CD8-positive, alpha-beta memory T cell (primary cell): Measurements from ENCODE around the gene PDIA2. TPM values are rescaled to one million over a fixed set of nuclear protein-coding genes. Genes with fewer than 3 reads are reported as not detected.
A peak's percentile ranks its signal among the peaks of the same experiment; 100 is the strongest.

Experiments used
- CTCF ChIA-PET: fragments of 350-600 bp; sonication (Branson Sonifier 250); formaldehyde crosslinking; loops from one replicate; lab custom pipeline; 2021; ENCODE audit warnings: antibody characterized with exemption; lab: Charles Lee
- POLR2A ChIA-PET: fragments of 350-600 bp; sonication (Branson Sonifier 250); formaldehyde crosslinking; loops from one replicate; lab custom pipeline; 2021; ENCODE audit warnings: antibody characterized with exemption; lab: Charles Lee
- DNase-seq, 5 donors: peaks; one replicate each; pipeline versions ENCODE4 v3.0.0 to v3.0.0-alpha.2; 2020 to 2022; ENCODE audit warnings: mixed read lengths in 1 of 5
- H3K27ac ChIP-seq: one replicate; pipeline ENCODE4 v1.7.0; 2013; ENCODE audit warnings: low read depth, mild to moderate bottlenecking, low read length, moderate library complexity
- H3K27me3 ChIP-seq: 2 replicates; pipeline ENCODE4 v1.7.0; 2013; ENCODE audit warnings: low read length, mild to moderate bottlenecking; ENCODE audit not compliant: insufficient read depth, poor library complexity, severe bottlenecking
- H3K36me3 ChIP-seq: 2 replicates; pipeline ENCODE4 v1.7.0; 2013; ENCODE audit warnings: mild to moderate bottlenecking, low read length, moderate library complexity; ENCODE audit not compliant: insufficient read depth
- H3K4me1 ChIP-seq: 2 replicates; pipeline ENCODE4 v1.7.0; 2013; ENCODE audit warnings: mild to moderate bottlenecking, low read length, moderate library complexity; ENCODE audit not compliant: insufficient read depth
- H3K4me3 ChIP-seq: 2 replicates; pipeline ENCODE4 v1.7.0; 2013; ENCODE audit warnings: mild to moderate bottlenecking, low read length
- H3K9me3 ChIP-seq: 2 replicates; pipeline ENCODE4 v1.7.0; 2013; ENCODE audit warnings: mild to moderate bottlenecking, low read length
- H3K27ac Mint-ChIP-seq, 8 donors: one replicate each; pipeline ENCODE4 v1.8.0; 2020 to 2021; ENCODE audit warnings: mixed read lengths in 8 of 8, mild to moderate bottlenecking in 6 of 8, inconsistent platforms in 3 of 8, moderate library complexity in 3 of 8
- H3K27me3 Mint-ChIP-seq, 2 donors: one replicate each; pipeline ENCODE4 v1.8.0; 2020 to 2021; ENCODE audit warnings: mixed read lengths in 2 of 2, mild to moderate bottlenecking in 1 of 2, moderate library complexity in 1 of 2
- H3K36me3 Mint-ChIP-seq, 3 donors: one replicate each; pipeline ENCODE4 v1.8.0; 2020 to 2021; ENCODE audit warnings: mixed read lengths in 3 of 3, inconsistent platforms in 1 of 3, mild to moderate bottlenecking in 1 of 3
- H3K4me1 Mint-ChIP-seq, 3 donors: one replicate each; pipeline ENCODE4 v1.8.0; 2020 to 2021; ENCODE audit warnings: mixed read lengths in 3 of 3, inconsistent platforms in 1 of 3, mild to moderate bottlenecking in 1 of 3
- H3K4me3 Mint-ChIP-seq, 7 donors: one replicate each; pipeline ENCODE4 v1.8.0; 2020 to 2021; ENCODE audit warnings: mixed read lengths in 7 of 7, mild to moderate bottlenecking in 6 of 7, moderate library complexity in 4 of 7, inconsistent platforms in 2 of 7
- H3K9me3 Mint-ChIP-seq, 5 donors: one replicate each; pipeline ENCODE4 v1.8.0; 2020 to 2022; ENCODE audit warnings: mixed read lengths in 5 of 5, mild to moderate bottlenecking in 3 of 5, moderate library complexity in 2 of 5, inconsistent platforms in 1 of 5
- polyA plus RNA-seq: library from polyadenylated mRNA; unstranded; fragments of 300-500 nt; fragmentation: Illumina TruSeq; gene quantifications from one replicate; pipeline ENCODE4 v1.2.3, GENCODE V29; 2021
- total RNA-seq, 2 experiments: library from RNA; stranded (reverse); gene quantifications; one replicate each; pipeline ENCODE4 v1.2.3, GENCODE V29; 2021

PDIA2 gene
- not detected for total RNA-seq
- polyA plus RNA-seq: not detected

GRCh38 chr16:283033-283805 is at the start of gene PDIA2:
PDIA2 (plus strand) TSS chr16:283164; CDS start chr16:283170, 6 bp downstream.
- Histone ChIP-seq H3K4me1 (peaks cover 10% of the 10 kb centered on the region), H3K27me3 (peaks cover 10% of the 10 kb centered on the region)
- H3K27ac Mint-ChIP-seq: peak within 1 kb of the TSS in 1 of 8 donors; percentile 43

DNA sequence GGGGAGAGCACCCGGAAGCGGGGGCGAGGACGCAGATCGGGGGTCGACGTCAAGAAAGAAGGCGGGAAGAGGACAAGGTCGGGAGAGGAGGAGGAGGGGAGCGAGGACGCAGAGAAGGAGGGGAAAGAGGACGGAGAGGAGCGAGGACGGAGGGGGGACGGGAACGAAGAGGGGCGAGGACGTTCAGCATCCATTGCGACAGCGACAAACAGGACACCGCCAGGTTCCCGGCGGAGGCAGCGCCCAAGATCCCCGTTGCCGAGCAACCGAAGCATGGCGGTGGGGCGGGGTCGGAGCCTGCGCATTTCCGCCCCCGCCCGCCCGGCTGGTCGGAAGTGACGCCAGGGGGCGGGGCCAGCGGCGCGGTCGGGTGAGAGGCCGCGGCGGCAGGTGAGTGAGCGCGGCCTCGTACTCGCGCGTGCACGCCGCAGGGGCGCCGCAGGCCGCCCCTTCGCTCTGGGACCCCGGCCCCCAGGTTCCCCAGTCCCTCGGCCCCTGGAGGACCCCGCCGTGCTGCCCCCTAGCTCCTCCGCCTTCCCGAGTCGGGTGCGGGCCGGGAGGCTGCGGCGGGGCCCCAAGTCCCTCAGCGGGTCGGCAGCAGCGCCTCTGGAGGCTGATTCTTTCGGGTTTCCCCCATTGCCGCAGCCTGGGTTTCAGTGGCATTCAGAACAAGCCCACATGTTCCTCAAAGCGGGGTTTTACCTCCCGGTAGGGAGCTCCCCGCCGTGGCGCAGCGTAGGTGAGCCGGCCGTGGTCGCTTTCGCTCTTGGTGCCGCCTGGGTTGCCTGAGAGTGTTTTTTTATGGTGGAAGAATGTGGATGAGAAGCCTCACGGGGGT is 48.3 kb upstream of the PDIA2 start, which contains the start of gene FAM234A:
Gene FAM234A (plus strand): TSS at position 354 of the 838 bp plus-strand sequence. CDS start 19,593 bp downstream, outside the sequence.
- Mint-ChIP-seq H3K4me1 (peaks cover 14 to 24% (median 18%) of the 10 kb centered on the region in 3 donors), H3K4me3 (peak within 1 kb of the TSS; percentile 93 to 98 (median 96)), H3K36me3 (peaks cover 0 to 8% (median 0%) of the 10 kb centered on the region in 3 donors), H3K27me3 (no peaks in the 10 kb centered on the region), H3K9me3 (no peaks in the 10 kb centered on the region), H3K27ac (peak within 1 kb of the TSS; percentile 99 to 100 (median 99))
- ChIA-PET CTCF (interaction anchor here (0.6 to 2.2 kb wide), 10 partner anchors 19 to 167 kb away, joined by 3 to 13 read pairs (median 4); partner anchors contain the start of genes AXIN1 and DECR2), POLR2A (interaction anchor here (0.6 to 2.2 kb wide), 10 partner anchors 18 to 191 kb away, joined by 3 to 13 read pairs (median 4); partner anchors contain the start of genes AXIN1, DECR2, MRPL28 and RAB11FIP3)
- Histone ChIP-seq H3K27ac (peak within 1 kb of the TSS; percentile 94), H3K9me3 (no peaks in the 10 kb centered on the region), H3K4me1 (peaks cover 5% of the 10 kb centered on the region), H3K36me3 (no peaks in the 10 kb centered on the region), H3K4me3 (peak within 1 kb of the TSS; percentile 74), H3K27me3 (no peaks in the 10 kb centered on the region)
- peak; percentile 92 to 97 (median 95) for DNase-seq

More at GRCh38 chr16:283033-283805, at the start of gene PDIA2:
- H3K9me3 ChIP-seq: no peaks in the 10 kb centered on the region
- H3K36me3 ChIP-seq: peaks cover 5% of the 10 kb centered on the region
- H3K4me3 ChIP-seq: no peak within 1 kb of the TSS
- Mint-ChIP-seq H3K27me3 (peaks cover 7 to 10% of the 10 kb centered on the region in 2 donors), H3K9me3 (no peaks in the 10 kb centered on the region), H3K4me3 (no peak within 1 kb of the TSS), H3K4me1 (peaks cover 3 to 8% (median 7%) of the 10 kb centered on the region in 3 donors), H3K36me3 (peaks cover 0 to 16% (median 0%) of the 10 kb centered on the region in 3 donors)
- POLR2A ChIA-PET: no interaction called here
- no peak within 1 kb of the TSS for H3K27ac ChIP-seq
- CTCF ChIA-PET: interaction anchor here (0.7 kb wide), 1 partner anchor 143 kb away, joined by 3 read pairs; no protein-coding TSS in a partner anchor
- no peak for DNase-seq

DNA sequence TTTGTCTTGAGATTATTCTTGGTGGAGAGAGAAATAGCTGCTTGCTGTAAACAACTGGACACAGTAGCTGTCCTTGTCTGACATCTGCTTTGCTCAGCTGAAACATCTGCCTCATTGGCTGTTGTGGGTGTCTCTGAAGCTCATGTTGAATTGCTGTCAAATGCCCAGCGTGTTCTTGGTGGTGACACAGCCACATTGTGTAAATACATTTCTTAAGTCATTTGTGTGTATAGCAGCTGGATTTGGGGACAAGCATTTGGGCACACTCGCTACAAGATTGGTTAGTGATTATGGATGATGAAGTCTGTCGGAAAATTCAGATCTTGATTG is 43.1 kb upstream of the PDIA2 start:
- H3K27me3 Mint-ChIP-seq: no peaks in the 10 kb centered on the region
- peaks cover 5% of the 10 kb centered on the region for H3K4me1 ChIP-seq
- H3K4me3 ChIP-seq: no peak overlapping the region
- peaks cover 0 to 10% (median 0%) of the 10 kb centered on the region in 3 donors for H3K36me3 Mint-ChIP-seq
- peaks cover 16 to 27% (median 23%) of the 10 kb centered on the region in 3 donors for H3K4me1 Mint-ChIP-seq
- POLR2A ChIA-PET: no interaction called here
- H3K9me3 Mint-ChIP-seq: no peaks in the 10 kb centered on the region
- H3K4me3 Mint-ChIP-seq: peak overlapping the region in 1 of 7 donors; percentile 72
- CTCF ChIA-PET: no interaction called here
- H3K27ac Mint-ChIP-seq: peak overlapping the region in 3 of 8 donors; percentile 6 to 74 (median 65)
- no peaks in the 10 kb centered on the region for H3K9me3 ChIP-seq
- H3K27ac ChIP-seq: no peak overlapping the region
- DNase-seq: no peak
- no peaks in the 10 kb centered on the region for H3K27me3 ChIP-seq
- H3K36me3 ChIP-seq: no peaks in the 10 kb centered on the region

DNA sequence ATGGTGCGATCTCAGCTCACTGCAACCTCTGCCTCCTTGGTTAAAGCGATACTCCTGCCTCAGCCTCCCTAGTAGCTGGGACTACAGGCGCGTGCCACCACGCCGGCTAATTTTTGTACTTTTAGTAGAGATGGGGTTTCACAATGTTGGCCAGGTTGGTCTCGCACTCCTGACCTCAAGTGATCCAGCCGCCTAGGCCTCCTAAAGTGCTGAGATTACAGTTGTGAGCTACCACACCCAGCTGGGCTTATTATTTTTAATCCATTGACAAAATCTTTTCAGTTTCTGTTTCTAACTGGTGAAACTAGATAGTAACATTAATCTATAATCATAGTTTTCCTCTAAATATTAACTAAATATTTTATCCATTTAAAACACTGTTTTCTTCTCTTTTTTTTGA is 42.4 kb upstream of the PDIA2 start:
- ChIA-PET CTCF (no interaction called here), POLR2A (no interaction called here)
- H3K9me3 ChIP-seq: no peaks in the 10 kb centered on the region

GRCh38 chr16:242281-242680 is 40.7 kb upstream of the PDIA2 start:
- Mint-ChIP-seq H3K4me1 (peaks cover 9 to 18% (median 15%) of the 10 kb centered on the region in 3 donors), H3K27ac (peak overlapping the region in 1 of 8 donors; percentile 17), H3K4me3 (no peak overlapping the region), H3K9me3 (no peaks in the 10 kb centered on the region), H3K36me3 (peaks cover 0 to 5% (median 0%) of the 10 kb centered on the region in 3 donors), H3K27me3 (no peaks in the 10 kb centered on the region)
- ChIA-PET CTCF (no interaction called here), POLR2A (interaction anchor here (0.8 kb wide), 1 partner anchor 34 kb away, joined by 10 read pairs; no protein-coding TSS in a partner anchor)
- Histone ChIP-seq H3K4me3 (no peak overlapping the region), H3K36me3 (no peaks in the 10 kb centered on the region), H3K27me3 (no peaks in the 10 kb centered on the region), H3K9me3 (no peaks in the 10 kb centered on the region), H3K27ac (no peak overlapping the region), H3K4me1 (no peaks in the 10 kb centered on the region)
- DNase-seq: no peak

More for the DNA sequence above, 42.4 kb upstream of the PDIA2 start:
- peaks cover 0 to 5% (median 0%) of the 10 kb centered on the region in 3 donors for H3K36me3 Mint-ChIP-seq
- H3K4me3 ChIP-seq: no peak overlapping the region
- no peaks in the 10 kb centered on the region for H3K9me3 Mint-ChIP-seq
- no peaks in the 10 kb centered on the region for H3K27me3 Mint-ChIP-seq
- no peaks in the 10 kb centered on the region for H3K36me3 ChIP-seq
- peaks cover 12 to 21% (median 20%) of the 10 kb centered on the region in 3 donors for H3K4me1 Mint-ChIP-seq
- H3K4me1 ChIP-seq: peaks cover 3% of the 10 kb centered on the region
- no peak for DNase-seq
- no peak overlapping the region for H3K27ac ChIP-seq
- H3K27ac Mint-ChIP-seq: no peak overlapping the region
- H3K4me3 Mint-ChIP-seq: no peak overlapping the region
- H3K27me3 ChIP-seq: no peaks in the 10 kb centered on the region

DNA sequence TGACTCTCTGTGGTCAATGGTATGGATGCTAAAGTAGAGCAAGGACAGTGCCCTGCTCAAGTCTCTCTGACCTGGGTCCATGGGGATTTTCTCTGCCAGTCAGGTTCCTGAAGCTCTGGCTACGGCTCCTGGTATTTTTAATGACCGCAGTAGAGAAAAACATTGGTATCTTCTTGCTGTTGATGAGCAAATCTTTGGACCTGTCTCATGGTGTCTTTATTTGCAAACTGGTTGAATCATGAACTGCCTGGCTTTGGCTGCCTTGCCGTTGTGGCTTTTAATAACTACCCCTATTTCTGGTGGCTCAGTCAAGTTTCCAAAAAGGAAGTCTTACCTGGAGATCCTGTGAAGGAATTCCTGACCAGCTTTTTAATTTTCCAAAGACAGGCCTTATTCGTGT is 39.6 kb upstream of the PDIA2 start:
- H3K27ac Mint-ChIP-seq: no peak overlapping the region
- Histone ChIP-seq H3K4me1 (no peaks in the 10 kb centered on the region), H3K27me3 (no peaks in the 10 kb centered on the region), H3K9me3 (no peaks in the 10 kb centered on the region), H3K36me3 (no peaks in the 10 kb centered on the region), H3K4me3 (no peak overlapping the region), H3K27ac (no peak overlapping the region)
- peaks cover 9 to 18% (median 14%) of the 10 kb centered on the region in 3 donors for H3K4me1 Mint-ChIP-seq
- POLR2A ChIA-PET: interaction anchor here (0.5 kb wide), 1 partner anchor 1971 kb away, joined by 4 read pairs; the partner anchor contains the start of gene PGP
- no peak overlapping the region for H3K4me3 Mint-ChIP-seq
- DNase-seq: no peak
- H3K9me3 Mint-ChIP-seq: no peaks in the 10 kb centered on the region
- no peaks in the 10 kb centered on the region for H3K27me3 Mint-ChIP-seq
- CTCF ChIA-PET: no interaction called here
- peaks cover 0 to 9% (median 0%) of the 10 kb centered on the region in 3 donors for H3K36me3 Mint-ChIP-seq

DNA sequence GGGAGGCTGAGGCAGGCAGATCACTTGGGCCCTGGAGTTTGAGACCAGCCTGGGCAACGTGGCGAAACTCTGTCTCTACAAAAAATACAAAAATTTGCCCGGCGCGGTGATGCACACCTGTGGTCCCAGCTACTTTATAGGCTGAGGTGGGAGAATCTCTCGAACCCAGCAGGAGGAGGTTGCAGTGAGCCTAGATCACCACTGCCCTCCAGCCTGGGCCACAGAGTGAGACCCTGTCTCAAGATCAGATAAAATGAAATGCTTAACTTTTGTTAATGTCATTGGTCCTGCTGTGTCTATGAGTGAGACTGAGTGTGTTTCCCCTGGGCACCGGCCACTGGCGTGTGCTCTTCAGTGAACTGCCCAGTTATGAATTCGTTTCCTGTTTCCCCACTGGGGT is 37.9 kb upstream of the PDIA2 start:
- Mint-ChIP-seq H3K4me3 (no peak overlapping the region), H3K4me1 (peaks cover 4 to 13% (median 8%) of the 10 kb centered on the region in 3 donors), H3K9me3 (no peaks in the 10 kb centered on the region), H3K27ac (peak overlapping the region in 1 of 8 donors; percentile 16), H3K36me3 (peaks cover 0 to 6% (median 0%) of the 10 kb centered on the region in 3 donors), H3K27me3 (no peaks in the 10 kb centered on the region)
- H3K36me3 ChIP-seq: no peaks in the 10 kb centered on the region
- H3K4me1 ChIP-seq: no peaks in the 10 kb centered on the region
- H3K4me3 ChIP-seq: no peak overlapping the region
- ChIA-PET POLR2A (no interaction called here), CTCF (no interaction called here)
- H3K27me3 ChIP-seq: no peaks in the 10 kb centered on the region
- H3K9me3 ChIP-seq: no peaks in the 10 kb centered on the region
- no peak overlapping the region for H3K27ac ChIP-seq
- no peak for DNase-seq
